HL-60/S4 treated with retinoic acid at 250 ng/mL for 4 days and 3 days (cell line): ENCODE results near the gene IFRD2.
"Not testable (repeated sequence)": the region's sequence is repeated elsewhere in the genome, so short reads cannot be mapped to it uniquely, and the experiment has no call there.

Source experiments
- in situ Hi-C: fragments of 300-500 bp; cut with MboI; formaldehyde crosslinking; loops from 2 replicates; pipeline ENCODE4 v1.7.0; 2022; ENCODE audit warnings: low sequenced_read_pairs

IFRD2 gene

DNA sequence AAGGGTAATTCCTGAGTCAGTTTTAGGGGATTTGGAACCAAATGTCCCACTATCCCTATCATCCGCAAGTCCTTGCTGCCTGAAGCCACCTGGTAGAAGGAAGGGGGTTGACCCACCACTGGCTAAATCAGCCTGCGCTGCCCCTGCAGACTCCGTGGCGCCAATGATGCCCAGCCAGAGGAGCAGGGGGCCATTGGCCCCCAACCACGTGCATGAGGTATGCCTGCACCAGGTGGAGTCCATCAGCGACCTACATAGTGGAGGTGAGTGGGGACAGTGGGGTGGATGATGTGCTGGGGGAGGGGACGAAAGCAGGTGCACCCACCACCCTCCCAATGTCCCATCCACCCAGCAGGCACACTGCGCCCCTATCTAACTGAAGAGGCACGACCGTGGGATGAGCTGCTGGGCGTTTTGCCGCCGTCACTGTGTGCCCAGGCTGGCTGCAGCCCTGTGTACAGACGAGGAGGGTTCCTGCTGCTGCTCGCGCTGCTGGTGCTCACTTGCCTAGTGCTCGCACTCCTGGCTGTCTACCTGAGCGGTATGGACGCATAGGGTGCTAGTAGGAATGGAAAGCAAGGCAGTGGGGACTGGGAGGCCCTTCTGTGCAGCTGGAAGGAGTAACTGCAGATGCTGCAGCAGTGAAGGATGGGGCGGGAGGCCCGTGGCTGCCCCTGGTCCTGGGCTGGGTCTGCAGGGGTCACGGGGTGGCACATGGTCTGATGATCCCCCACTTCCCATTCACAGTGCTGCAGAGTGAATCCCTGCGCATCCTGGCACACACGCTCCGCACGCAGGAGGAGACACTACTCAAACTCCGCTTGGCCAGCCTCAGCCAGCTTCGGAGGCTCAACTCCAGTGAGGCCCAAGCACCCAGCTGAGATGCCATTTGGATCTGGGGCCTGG lies 5.7 kb downstream of the IFRD2 start:
- in situ Hi-C loops, result no loop called here

- in situ Hi-C loops, result not testable (repeated sequence)
Measured at GRCh38 chr3:50284121-50284520, 8.1 kb downstream of the IFRD2 start.

- in situ Hi-C loops, result no loop called here
Measured at GRCh38 chr3:50279255-50280016, 12.8 kb downstream of the IFRD2 start.

GRCh38 chr3:50278880-50279224 lies 13.4 kb downstream of the IFRD2 start, which contains the start of gene LSMEM2:
Gene LSMEM2, plus strand, starts transcription at chr3:50279087. Its CDS starts 27 bp downstream, at chr3:50279114.
- in situ Hi-C loops, result no loop called here

DNA sequence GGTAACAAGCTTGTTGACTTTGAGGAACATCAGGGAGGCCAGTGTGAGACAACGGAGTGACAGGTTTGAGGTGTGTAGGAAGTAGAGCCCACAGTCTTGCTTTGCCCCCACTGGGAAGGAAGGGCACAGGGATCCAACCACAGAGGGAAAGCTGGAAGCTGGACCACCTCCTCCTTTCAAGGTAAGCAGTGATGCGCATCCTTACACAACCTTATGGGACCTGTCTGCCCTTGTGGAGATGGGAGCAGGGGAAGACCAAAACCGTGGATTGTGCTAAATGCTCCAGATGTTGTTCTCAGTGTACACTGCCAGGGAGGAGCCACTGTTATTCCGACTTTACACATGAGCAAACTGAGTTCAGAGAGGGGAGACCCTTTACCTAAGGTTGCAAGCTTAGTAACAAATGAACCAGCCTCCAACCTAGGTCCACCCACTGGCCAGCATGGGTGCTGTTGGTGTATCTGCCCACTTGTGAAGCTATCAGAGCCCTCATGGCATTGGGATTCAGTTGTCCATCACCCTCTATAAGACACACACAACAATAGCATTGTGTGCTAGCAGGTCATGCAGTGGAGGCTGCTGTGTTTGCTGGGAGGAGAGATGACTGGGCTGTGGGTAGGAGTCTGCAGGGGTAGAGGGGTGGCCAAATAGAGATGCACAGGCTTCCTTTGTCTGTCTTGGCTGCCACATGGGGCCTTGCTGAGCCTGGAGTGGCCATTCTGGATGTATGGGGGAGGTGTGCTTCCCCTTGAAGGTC lies 13.9 kb downstream of the IFRD2 start:
- in situ Hi-C loops, result no loop called here

DNA sequence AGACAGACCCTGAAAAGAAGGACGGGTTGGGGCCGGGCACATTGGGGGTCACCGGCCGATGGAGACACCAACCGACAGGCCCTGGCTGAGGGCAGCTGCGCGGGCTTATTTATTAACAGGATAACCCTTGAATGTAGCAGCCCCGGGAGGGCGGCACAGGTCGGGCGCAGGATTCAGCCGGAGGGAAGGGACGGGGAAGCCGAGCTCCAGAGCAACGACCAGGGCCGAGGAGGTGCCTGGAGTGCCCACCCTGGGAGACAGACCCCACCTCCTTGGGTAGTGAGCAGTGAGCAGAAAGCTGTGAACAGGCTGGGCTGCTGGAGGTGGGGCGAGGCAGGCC lies 15.5 kb downstream of the IFRD2 start:
- in situ Hi-C loops, result no loop called here

GRCh38 chr3:50275996-50276761 lies 16.1 kb downstream of the IFRD2 start:
- in situ Hi-C loops, result no loop called here

DNA sequence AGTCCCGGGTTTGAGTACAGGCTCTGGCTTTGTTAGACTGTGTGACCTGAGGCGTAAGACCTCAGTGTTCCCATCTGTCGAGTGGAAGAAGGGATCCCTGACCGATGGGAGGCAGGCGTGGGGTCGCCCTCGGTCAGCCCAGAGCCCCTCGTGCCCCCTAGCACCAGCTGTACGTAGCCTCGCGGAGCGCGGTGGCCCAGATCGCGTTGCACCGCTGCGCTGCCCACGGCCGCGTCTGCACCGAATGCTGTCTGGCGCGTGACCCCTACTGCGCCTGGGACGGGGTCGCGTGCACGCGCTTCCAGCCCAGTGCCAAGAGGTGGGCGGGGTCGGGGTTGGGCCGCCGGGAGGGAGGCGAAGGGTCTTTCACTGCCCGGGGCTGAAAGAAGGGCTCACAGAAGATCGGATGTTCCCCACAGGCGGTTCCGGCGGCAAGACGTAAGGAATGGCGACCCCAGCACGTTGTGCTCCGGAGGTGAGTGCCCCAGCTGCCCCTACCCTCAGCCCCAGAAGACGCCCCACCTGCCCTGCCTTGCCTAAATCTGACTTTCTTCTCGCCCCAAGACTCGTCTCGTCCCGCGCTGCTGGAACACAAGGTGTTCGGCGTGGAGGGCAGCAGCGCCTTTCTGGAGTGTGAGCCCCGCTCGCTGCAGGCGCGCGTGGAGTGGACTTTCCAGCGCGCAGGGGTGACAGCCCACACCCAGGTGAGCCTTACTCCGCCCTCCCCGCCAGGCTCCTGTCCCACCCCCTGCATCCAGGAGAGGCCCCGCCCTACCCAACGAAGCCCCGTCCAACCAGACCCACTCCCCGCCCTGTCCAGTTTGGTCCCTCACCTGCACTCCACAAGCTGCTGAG lies 16.9 kb downstream of the IFRD2 start:
- in situ Hi-C loops, result no loop called here

GRCh38 chr3:50274371-50275104 lies 17.7 kb downstream of the IFRD2 start:
- in situ Hi-C loops, result no loop called here

DNA sequence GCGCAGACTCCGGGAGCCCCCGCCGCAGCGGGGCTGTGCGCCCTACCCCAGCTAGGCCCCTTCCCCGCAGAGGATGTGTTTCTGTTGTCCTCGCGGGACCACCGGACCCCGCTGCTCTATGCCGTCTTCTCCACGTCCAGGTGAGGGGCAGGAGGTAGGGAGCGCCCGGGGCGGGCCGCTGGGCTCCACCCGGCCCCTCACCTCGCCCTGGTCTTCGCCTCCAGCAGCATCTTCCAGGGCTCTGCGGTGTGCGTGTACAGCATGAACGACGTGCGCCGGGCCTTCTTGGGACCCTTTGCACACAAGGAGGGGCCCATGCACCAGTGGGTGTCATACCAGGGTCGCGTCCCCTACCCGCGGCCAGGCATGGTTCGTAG lies 18.6 kb downstream of the IFRD2 start:
- in situ Hi-C loops, result no loop called here

DNA sequence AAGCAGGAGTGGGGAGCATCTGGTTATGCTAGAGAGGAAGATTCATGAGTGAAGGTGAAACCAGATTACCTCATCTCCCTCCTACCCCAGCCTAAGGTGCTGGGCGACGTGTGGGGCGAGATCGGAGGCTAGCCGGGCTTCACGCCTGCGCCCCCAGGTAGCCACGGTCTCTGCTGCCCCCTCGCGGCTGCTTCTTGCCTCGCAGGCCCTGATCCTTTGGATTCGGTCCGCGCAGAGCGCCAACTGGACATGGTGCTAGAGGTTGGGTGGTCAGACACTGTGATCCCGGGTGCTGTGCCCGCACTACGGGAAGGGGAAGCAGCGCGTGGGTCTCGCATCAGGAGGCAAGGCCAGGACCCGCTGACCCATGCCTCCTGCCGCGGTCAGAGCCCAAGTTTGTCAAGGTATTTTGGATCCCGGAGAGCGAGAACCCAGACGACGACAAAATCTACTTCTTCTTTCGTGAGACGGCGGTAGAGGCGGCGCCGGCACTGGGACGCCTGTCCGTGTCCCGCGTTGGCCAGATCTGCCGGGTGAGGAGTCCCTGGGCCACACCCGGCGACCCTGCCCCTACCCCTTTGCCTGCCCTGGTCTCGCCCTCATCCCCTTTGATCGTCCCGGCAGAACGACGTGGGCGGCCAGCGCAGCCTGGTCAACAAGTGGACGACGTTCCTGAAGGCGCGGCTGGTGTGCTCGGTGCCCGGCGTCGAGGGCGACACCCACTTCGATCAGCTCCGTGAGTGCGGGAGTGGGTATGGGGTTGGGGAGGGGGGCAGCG lies 19.1 kb downstream of the IFRD2 start:
- in situ Hi-C loops, result no loop called here

- in situ Hi-C loops, result not testable (repeated sequence)
Measured at GRCh38 chr3:50272538-50272910, 19.7 kb downstream of the IFRD2 start.

GRCh38 chr3:50271314-50271936 lies 20.8 kb downstream of the IFRD2 start:
- in situ Hi-C loops, result no loop called here

DNA sequence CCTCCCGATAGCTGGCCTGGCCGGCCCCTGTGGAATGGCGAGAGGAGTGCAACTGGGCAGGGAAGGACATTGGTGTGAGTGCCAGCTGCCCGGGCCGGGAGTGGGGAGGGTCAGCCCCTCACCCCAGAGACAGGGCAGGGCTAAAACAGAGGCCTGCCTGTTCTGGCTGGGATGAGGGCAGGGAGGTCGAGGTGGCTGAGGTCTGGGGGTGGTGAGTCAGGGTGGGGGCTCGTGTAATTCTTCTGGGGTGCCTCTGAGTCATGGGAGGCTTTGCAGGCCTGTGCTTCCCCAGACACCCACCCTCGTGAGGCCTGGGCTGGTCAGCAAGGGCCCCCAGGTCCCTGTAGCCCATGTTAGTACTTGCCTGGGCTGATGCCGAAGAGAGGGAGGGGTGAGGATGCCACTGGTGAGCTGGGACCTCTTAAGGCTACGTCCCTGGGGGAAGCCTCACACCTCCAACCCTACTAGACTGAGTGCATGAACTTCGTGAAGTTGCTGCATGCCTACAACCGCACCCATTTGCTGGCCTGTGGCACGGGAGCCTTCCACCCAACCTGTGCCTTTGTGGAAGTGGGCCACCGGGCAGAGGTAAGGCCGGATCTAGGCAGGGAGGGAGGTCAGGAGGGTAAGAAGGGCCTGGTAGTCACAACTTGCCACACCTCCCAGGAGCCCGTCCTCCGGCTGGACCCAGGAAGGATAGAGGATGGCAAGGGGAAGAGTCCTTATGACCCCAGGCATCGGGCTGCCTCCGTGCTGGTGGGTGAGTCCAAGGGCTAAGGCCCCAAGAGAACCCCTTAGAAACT lies 21.6 kb downstream of the IFRD2 start:
- in situ Hi-C loops, result no loop called here

DNA sequence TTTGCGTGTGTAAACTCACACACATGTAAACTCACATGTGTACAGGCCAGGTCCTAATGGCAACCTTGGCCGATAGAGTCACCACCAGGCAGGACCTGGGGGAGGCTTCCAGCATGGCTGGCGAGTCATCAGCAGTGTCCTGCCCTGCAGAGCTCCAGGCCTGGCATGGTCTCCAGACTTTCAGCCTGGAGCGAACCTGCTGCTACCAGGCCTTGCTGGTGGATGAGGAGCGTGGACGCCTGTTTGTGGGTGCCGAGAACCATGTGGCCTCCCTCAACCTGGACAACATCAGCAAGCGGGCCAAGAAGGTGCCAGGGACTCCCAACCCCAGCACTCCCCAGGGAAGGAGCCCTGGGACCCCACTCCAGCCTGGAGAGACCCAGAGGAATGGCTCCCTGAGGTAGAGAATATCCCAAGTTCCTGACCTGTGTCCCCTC lies 22.2 kb downstream of the IFRD2 start:
- in situ Hi-C loops, result no loop called here

GRCh38 chr3:50269460-50269859 lies 22.8 kb downstream of the IFRD2 start:
- in situ Hi-C loops, result no loop called here
